ENCODE data around the gene ZNF598. TPM values are rescaled to one million over a fixed set of nuclear protein-coding genes. Genes with fewer than 3 reads are reported as not detected.

Gene ZNF598
- total and polyA plus RNA-seq, 10 of the 15 experiments (the other 5 are each of a cell fraction or from before 2014, with no cell fraction given), result 0.08 to 74.0 (median 14.4) TPM

DNA sequence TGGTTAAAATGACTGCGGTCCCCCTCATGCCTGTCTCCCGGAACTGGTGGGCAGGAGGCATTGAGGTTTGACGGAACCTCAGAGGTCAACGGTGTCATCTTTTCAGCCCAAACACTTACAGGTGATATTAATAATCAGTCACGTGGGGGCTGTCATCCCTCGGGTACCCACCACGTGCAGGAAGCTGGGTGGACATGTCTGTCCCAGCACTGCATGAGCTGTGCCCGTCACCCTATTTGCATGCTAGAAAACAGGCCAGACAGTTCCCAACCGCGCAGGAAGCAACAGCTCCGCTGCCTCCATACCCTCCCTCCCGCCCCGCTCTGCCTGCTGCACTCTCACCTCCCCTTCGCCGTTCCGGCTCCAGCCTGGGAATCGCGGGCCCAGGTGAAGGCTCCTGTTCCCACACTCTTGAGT, 18.5 kb downstream of the ZNF598 start (continued):
- TF ChIP-seq POLR2AphosphoS5 (IDR thresholded peaks at IDR 0.05; ENCODE audit: low read length), result peak; percentile 48
- TF ChIP-seq JUNB (IDR thresholded peaks at IDR 0.05), result no peak
- no peak for TF ChIP-seq ZNF217 (IDR thresholded peaks at IDR 0.05)
- TF ChIP-seq CEBPB (IDR thresholded peaks at IDR 0.05; ENCODE audit: borderline replicate concordance in 1 of 2, low read depth in 2 of 2, low read length in 2 of 2), result no peak
- TF ChIP-seq, protein P1, sequence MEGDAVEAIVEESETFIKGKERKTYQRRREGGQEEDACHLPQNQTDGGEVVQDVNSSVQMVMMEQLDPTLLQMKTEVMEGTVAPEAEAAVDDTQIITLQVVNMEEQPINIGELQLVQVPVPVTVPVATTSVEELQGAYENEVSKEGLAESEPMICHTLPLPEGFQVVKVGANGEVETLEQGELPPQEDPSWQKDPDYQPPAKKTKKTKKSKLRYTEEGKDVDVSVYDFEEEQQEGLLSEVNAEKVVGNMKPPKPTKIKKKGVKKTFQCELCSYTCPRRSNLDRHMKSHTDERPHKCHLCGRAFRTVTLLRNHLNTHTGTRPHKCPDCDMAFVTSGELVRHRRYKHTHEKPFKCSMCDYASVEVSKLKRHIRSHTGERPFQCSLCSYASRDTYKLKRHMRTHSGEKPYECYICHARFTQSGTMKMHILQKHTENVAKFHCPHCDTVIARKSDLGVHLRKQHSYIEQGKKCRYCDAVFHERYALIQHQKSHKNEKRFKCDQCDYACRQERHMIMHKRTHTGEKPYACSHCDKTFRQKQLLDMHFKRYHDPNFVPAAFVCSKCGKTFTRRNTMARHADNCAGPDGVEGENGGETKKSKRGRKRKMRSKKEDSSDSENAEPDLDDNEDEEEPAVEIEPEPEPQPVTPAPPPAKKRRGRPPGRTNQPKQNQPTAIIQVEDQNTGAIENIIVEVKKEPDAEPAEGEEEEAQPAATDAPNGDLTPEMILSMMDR (IDR thresholded peaks at IDR 0.05 in 2 of 3, conservative IDR thresholded peaks at IDR 0.05 in 1 of 3; ENCODE audit: control insufficient read depth in 2 of 3, extremely low read depth in 1 of 3, insufficient read depth in 1 of 3, low read depth in 3 of 3, low read length in 3 of 3), result no peak
- no peak for TF ChIP-seq CHD2 (IDR thresholded peaks at IDR 0.05; ENCODE audit: borderline replicate concordance, low read depth, low read length)
- no peak for TF ChIP-seq ASH2L (IDR thresholded peaks at IDR 0.05; ENCODE audit: borderline replicate concordance, low read depth)
- TF ChIP-seq, protein P2, sequence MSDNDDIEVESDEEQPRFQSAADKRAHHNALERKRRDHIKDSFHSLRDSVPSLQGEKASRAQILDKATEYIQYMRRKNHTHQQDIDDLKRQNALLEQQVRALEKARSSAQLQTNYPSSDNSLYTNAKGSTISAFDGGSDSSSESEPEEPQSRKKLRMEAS (IDR thresholded peaks at IDR 0.05; ENCODE audit: low read depth, low read length), result peak; percentile 96
- no peak for TF ChIP-seq CHD1 (IDR thresholded peaks at IDR 0.05; ENCODE audit: low read depth, low read length)
- TF ChIP-seq SUPT20H (IDR thresholded peaks at IDR 0.05; ENCODE audit: borderline replicate concordance, control insufficient read depth, low read depth, low read length), result no peak
- no peak for TF ChIP-seq ZNF592 (IDR thresholded peaks at IDR 0.05)
- peak; percentile 85 for TF ChIP-seq USF1 (IDR thresholded peaks at IDR 0.05; ENCODE audit: borderline replicate concordance, extremely low read length, insufficient read depth, low read depth, low read length)
- no peak for TF ChIP-seq CEBPZ (IDR thresholded peaks at IDR 0.05; ENCODE audit: low read depth, low read length)
- TF ChIP-seq PAX8 (IDR thresholded peaks at IDR 0.05), result no peak
- peak; percentile 26; the same call in 1 of the 2 replicates for TF ChIP-seq MTA2 (IDR thresholded peaks at IDR 0.05; ENCODE audit: low read depth)
- TF ChIP-seq SPI1 (IDR thresholded peaks at IDR 0.05; ENCODE audit: borderline replicate concordance, insufficient read depth, low read depth, low read length), result no peak
- no peak for TF ChIP-seq ZBTB33 (IDR thresholded peaks at IDR 0.05)
